SK-N-SH (cell line): ENCODE data around the gene KCNK6. TPM values are rescaled to one million over a fixed set of nuclear protein-coding genes. Genes with fewer than 3 reads are reported as not detected.

Experiments
- CTCF ChIA-PET: fragments of 300-600, 350-600 bp; formaldehyde crosslinking; extraction: SDS; loops from one replicate; lab custom pipeline; 2021; lab: Yijun Ruan, JAX
- POLR2A ChIA-PET: fragments of 350-600 bp; sonication (Branson Sonifier 250); formaldehyde crosslinking; extraction: SDS; loops from one replicate; lab custom pipeline; 2020; ENCODE audit warnings: antibody characterized with exemption, inconsistent platforms; lab: Yijun Ruan, JAX
- DNase-seq: peaks from one replicate; pipeline ENCODE4 v3.0.0; 2012
- H2AFZ ChIP-seq: fragments of 200-600 bp; sonication (generic); 2 replicates; pipeline ENCODE4 v1.8.1; 2016; ENCODE audit warnings: antibody characterized with exemption, mild to moderate bottlenecking, low read depth
- H3F3A ChIP-seq: fragments of 200-600 bp; sonication (generic); replicated peaks from 2 replicates; pipeline ENCODE3; 2016; ENCODE audit warnings: antibody characterized with exemption, mild to moderate bottlenecking; ENCODE audit not compliant: insufficient read depth
- H3K27ac ChIP-seq, 2 experiments: fragments of 200-500 bp in 1 of 2; fragments of 200-600 bp in 1 of 2; sonication (Bioruptor generic) in 1 of 2; sonication (generic), shearing (Covaris generic) in 1 of 2; 2 replicates each; pipeline versions ENCODE4 v1.5.1 to v1.6.1; 2014 to 2016; ENCODE audit warnings: low read depth in 2 of 2, inconsistent platforms in 1 of 2, low read length in 1 of 2, mild to moderate bottlenecking in 1 of 2, mixed read lengths in 1 of 2
- H3K27me3 ChIP-seq: fragments of 200-600 bp; sonication (generic), shearing (Covaris generic); 2 replicates; pipeline ENCODE4 v1.6.1; 2016; ENCODE audit warnings: mixed run types; ENCODE audit not compliant: insufficient read depth
- H3K36me3 ChIP-seq, 2 experiments: fragments of 200-500 bp in 1 of 2; fragments of 200-600 bp in 1 of 2; sonication (Bioruptor generic) in 1 of 2; sonication (generic) in 1 of 2; replicated peaks in 1 of 2; 2 replicates each; pipeline versions ENCODE3 to v1.5.1; 2014 to 2016; ENCODE audit warnings: low read length in 1 of 2, mild to moderate bottlenecking in 1 of 2; ENCODE audit not compliant: insufficient read depth in 2 of 2, control insufficient read depth in 1 of 2
- H3K4me1 ChIP-seq, 2 experiments: fragments of 200-500 bp in 1 of 2; fragments of 200-600 bp in 1 of 2; sonication (Bioruptor generic) in 1 of 2; sonication (generic), shearing (Covaris generic) in 1 of 2; 2 replicates each; pipeline versions ENCODE4 v1.5.1 to v1.6.1; 2014 to 2016; ENCODE audit warnings: low read depth in 1 of 2, low read length in 1 of 2, mixed run types in 1 of 2; ENCODE audit not compliant: insufficient read depth in 2 of 2, control insufficient read depth in 1 of 2
- H3K4me2 ChIP-seq: fragments of 200-600 bp; sonication (generic), shearing (Covaris generic); 2 replicates; pipeline ENCODE4 v1.6.1; 2017; ENCODE audit warnings: mixed run types
- H3K4me3 ChIP-seq, 2 experiments: fragments of 200-500 bp in 1 of 2; fragments of 200-600 bp in 1 of 2; sonication (Bioruptor generic) in 1 of 2; sonication (generic), shearing (Covaris generic) in 1 of 2; 2 replicates each; pipeline versions ENCODE4 v1.5.1 to v1.8.1; 2014 to 2016; ENCODE audit warnings: low read depth in 2 of 2, inconsistent platforms in 1 of 2, low read length in 1 of 2, mild to moderate bottlenecking in 1 of 2, mixed read lengths in 1 of 2, moderate library complexity in 1 of 2
- H3K79me2 ChIP-seq: fragments of 200-600 bp; sonication (generic); 2 replicates; pipeline ENCODE4 v1.8.1; 2017; ENCODE audit warnings: mild to moderate bottlenecking; ENCODE audit not compliant: insufficient read depth
- H3K9ac ChIP-seq: fragments of 200-600 bp; sonication (generic); 2 replicates; pipeline ENCODE4 v1.6.1; 2017; ENCODE audit warnings: mixed run types
- H3K9me2 ChIP-seq: fragments of 200-600 bp; sonication (generic); 2 replicates; pipeline ENCODE4 v1.6.1; 2017; ENCODE audit warnings: mixed run types
- H3K9me3 ChIP-seq: fragments of 200-600 bp; sonication (generic); 2 replicates; pipeline ENCODE4 v1.6.1; 2017; ENCODE audit warnings: mixed run types, mild to moderate bottlenecking, moderate library complexity
- H4K20me1 ChIP-seq: fragments of 200-600 bp; sonication (generic); 2 replicates; pipeline ENCODE4 v1.6.1; 2017; ENCODE audit warnings: mild to moderate bottlenecking, mixed run types; ENCODE audit not compliant: insufficient read depth
- EP300 ChIP-seq, 2 experiments: IDR thresholded peaks; 2 replicates each; pipeline versions ENCODE4 v1.4.0 to v1.6.1; 2012; ENCODE audit warnings: borderline replicate concordance in 1 of 2, low read depth in 1 of 2, low read length in 1 of 2
- FOSL2 ChIP-seq: IDR thresholded peaks from 2 replicates; pipeline ENCODE4 v1.4.0; 2012; ENCODE audit warnings: low read depth, mild to moderate bottlenecking, moderate library complexity, borderline replicate concordance
- GATA2 ChIP-seq: sonication (generic); formaldehyde crosslinking; IDR thresholded peaks from 2 replicates; pipeline ENCODE4 v1.5.0; 2020; ENCODE audit warnings: mild to moderate bottlenecking, missing genetic modification reagents
- IRF3 ChIP-seq: fragments of 150-350 bp; IDR thresholded peaks from 2 replicates; pipeline ENCODE4 v1.6.1; 2016; ENCODE audit warnings: mild to moderate bottlenecking, low read depth, low read length
- MAX ChIP-seq: IDR thresholded peaks from 2 replicates; pipeline ENCODE4 v1.4.0; 2012; ENCODE audit warnings: low read depth
- NRF1 ChIP-seq: IDR thresholded peaks from 2 replicates; pipeline ENCODE4 v1.6.1; 2012; ENCODE audit warnings: low read depth, mild to moderate bottlenecking, low read length
- PBX3 ChIP-seq: IDR thresholded peaks from 2 replicates; pipeline ENCODE4; 2012
- POLR2AphosphoS5 ChIP-seq: IDR thresholded peaks from 2 replicates; pipeline ENCODE4 v1.6.1; 2012; ENCODE audit warnings: low read depth, low read length
- RAD21 ChIP-seq: IDR thresholded peaks from 2 replicates; pipeline ENCODE4 v1.6.1; 2012; ENCODE audit warnings: mild to moderate bottlenecking, low read length
- RCOR1 ChIP-seq: fragments of 150-350 bp; IDR thresholded peaks from 2 replicates; pipeline ENCODE4 v1.6.1; 2017; ENCODE audit warnings: antibody characterized with exemption, low read length
- REST ChIP-seq: IDR thresholded peaks from 2 replicates; pipeline ENCODE4 v1.6.1; 2012; ENCODE audit warnings: mild to moderate bottlenecking, low read depth, low read length, moderate library complexity
- RFX5 ChIP-seq: IDR thresholded peaks from 2 replicates; pipeline ENCODE4 v1.6.1; 2012; ENCODE audit warnings: mild to moderate bottlenecking, improper control_type of control experiment, low read length
- RXRA ChIP-seq: IDR thresholded peaks from 2 replicates; pipeline ENCODE4 v1.4.0; 2012; ENCODE audit warnings: low read depth, mild to moderate bottlenecking, borderline replicate concordance
- SIN3A ChIP-seq: IDR thresholded peaks from 2 replicates; pipeline ENCODE4 v1.6.1; 2012; ENCODE audit warnings: low read depth, mild to moderate bottlenecking, low read length, moderate library complexity, borderline replicate concordance
- TEAD4 ChIP-seq: IDR thresholded peaks from 2 replicates; pipeline ENCODE4 v1.4.0; 2012; ENCODE audit warnings: mild to moderate bottlenecking, borderline replicate concordance; ENCODE audit not compliant: insufficient read depth
- YY1 ChIP-seq: IDR thresholded peaks from 2 replicates; pipeline ENCODE4 v1.4.0; 2012; ENCODE audit warnings: low read depth, mild to moderate bottlenecking
- WGBS: methylation state at CpG from one replicate; pipeline ENCODE4 v1.1.6; 2017; ENCODE audit warnings: low lambda C conversion rate; 5-methylcytosine and 5-hydroxymethylcytosine counted together
- polyA plus RNA-seq, 3 experiments: library from polyadenylated mRNA; depleted of rRNA; stranded (reverse); fragments of >200 nt; gene quantifications; 2 replicates each; pipeline ENCODE4 v1.2.3, GENCODE V29; 2012

Gene KCNK6
- polyA plus RNA-seq, 1 of the 3 experiments (the other 2 are of a cell fraction), result 0.26 TPM

GRCh38 chr19:38352611-38353010, 33.0 kb downstream of the KCNK6 start (continued):
- TF ChIP-seq REST (no peak), GATA2 (no peak), NRF1 (no peak), MAX (no peak), POLR2AphosphoS5 (no peak), RFX5 (no peak), RCOR1 (no peak), RXRA (no peak), YY1 (no peak)

- POLR2A ChIA-PET, result interaction anchor here (0.6 kb wide), 1 partner anchor 297 kb away, joined by 5 read pairs; no protein-coding TSS in a partner anchor
- no peak overlapping the region for H3K4me2 ChIP-seq
- no peak overlapping the region for H3K9ac ChIP-seq
- H3K27me3 ChIP-seq, result peaks cover 38% of the 10 kb centered on the region
- H3K4me3 ChIP-seq, result no peak overlapping the region
- no peak overlapping the region for H3K27ac ChIP-seq
- no peaks in the 10 kb centered on the region for H3K9me3 ChIP-seq
- no peaks in the 10 kb centered on the region for H3F3A ChIP-seq
- H3K36me3 ChIP-seq, result no peaks in the 10 kb centered on the region
- no peak overlapping the region for H2AFZ ChIP-seq
- H4K20me1 ChIP-seq, result no peaks in the 10 kb centered on the region
- H3K79me2 ChIP-seq, result no peaks in the 10 kb centered on the region
- H3K9me2 ChIP-seq, result no peaks in the 10 kb centered on the region
- DNase-seq, result no peak
- CTCF ChIA-PET, result no interaction called here
- 52% methylated on average over 16 of the region's 16 CpGs for whole genome bisulfite sequencing
- no peak for TF ChIP-seq SIN3A
- TF ChIP-seq YY1, result no peak
- TF ChIP-seq FOSL2, result no peak
- no peak for TF ChIP-seq RFX5
- TF ChIP-seq EP300 (IDR thresholded peaks at IDR 0.05; ENCODE audit: borderline replicate concordance in 1 of 2, low read depth in 1 of 2, low read length in 1 of 2), result no peak
- no peak for TF ChIP-seq IRF3
- TF ChIP-seq PBX3, result no peak
- no peak for TF ChIP-seq RAD21
- no peak for TF ChIP-seq TEAD4
- peaks cover 0 to 6% of the 10 kb centered on the region in 2 experiments; a peak in 1 of 4 replicates for H3K4me1 ChIP-seq
Measured at GRCh38 chr19:38355728-38356725, 36.4 kb downstream of the KCNK6 start.
